GM10266 (cell line): ENCODE results near the gene RET.

Experiments used
- DNase-seq: peaks from one replicate; pipeline ENCODE4 v3.0.0; 2012; ENCODE audit errors: extremely low spot score
- CTCF ChIP-seq: IDR thresholded peaks from 2 replicates; pipeline ENCODE4 v1.5.1; 2012; ENCODE audit warnings: mild to moderate bottlenecking, low read depth; ENCODE audit not compliant: control insufficient read depth, insufficient read depth; ENCODE audit errors: missing control alignments

Gene RET

GRCh38 chr10:43078986-43079273, 2.1 kb downstream of the RET start:
- DNase-seq = peak; percentile 73
- peak; percentile 56 for TF ChIP-seq CTCF

- no peak for DNase-seq
- TF ChIP-seq CTCF = no peak
Measured at GRCh38 chr10:43079856-43080255, 3.0 kb downstream of the RET start.

- no peak for TF ChIP-seq CTCF
- DNase-seq = no peak
Measured at GRCh38 chr10:43082087-43082486, 5.2 kb downstream of the RET start.

DNA sequence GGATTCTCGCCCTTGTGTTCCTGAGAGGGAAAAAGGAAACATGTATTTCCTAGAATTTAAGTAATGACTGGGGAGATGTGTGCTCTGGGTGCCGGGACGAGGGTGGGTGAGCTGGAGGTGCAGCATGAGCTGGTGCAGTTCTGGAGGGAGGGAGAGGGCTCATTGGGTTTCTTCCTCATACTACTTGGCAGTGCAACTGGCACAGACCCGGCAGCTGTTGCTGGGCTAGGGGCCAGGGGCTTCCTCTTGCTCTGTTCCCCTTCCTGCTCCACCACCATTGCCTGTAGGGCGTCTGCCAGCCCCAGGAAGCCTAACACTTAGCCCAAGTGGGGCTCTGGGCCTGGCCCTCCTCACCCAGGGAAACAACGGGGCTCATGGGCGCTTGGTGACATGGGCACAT, 5.9 kb downstream of the RET start:
- TF ChIP-seq CTCF = no peak
- no peak for DNase-seq

DNA sequence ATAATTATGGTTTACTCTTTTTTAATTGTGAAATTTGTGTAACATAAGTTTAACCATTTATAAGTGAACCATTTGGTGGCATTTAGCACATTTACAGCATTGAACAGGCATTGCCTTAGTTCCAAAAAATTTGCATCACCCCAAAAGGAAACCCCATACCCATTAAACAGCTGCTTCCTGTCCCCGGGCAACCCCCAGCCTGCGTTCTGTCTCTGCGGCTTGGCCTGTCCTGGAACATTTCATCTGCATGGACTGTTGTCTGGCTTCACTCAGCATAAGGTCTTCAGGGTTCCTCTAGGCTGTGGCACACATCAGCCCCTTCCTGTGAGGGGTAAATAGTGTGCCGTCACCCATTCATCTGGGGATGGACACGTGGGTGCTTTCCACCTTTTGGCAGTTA, 6.9 kb downstream of the RET start:
- TF ChIP-seq CTCF = no peak
- no peak for DNase-seq

GRCh38 chr10:43084812-43085211, 7.9 kb downstream of the RET start:
- DNase-seq = no peak
- no peak for TF ChIP-seq CTCF

DNA sequence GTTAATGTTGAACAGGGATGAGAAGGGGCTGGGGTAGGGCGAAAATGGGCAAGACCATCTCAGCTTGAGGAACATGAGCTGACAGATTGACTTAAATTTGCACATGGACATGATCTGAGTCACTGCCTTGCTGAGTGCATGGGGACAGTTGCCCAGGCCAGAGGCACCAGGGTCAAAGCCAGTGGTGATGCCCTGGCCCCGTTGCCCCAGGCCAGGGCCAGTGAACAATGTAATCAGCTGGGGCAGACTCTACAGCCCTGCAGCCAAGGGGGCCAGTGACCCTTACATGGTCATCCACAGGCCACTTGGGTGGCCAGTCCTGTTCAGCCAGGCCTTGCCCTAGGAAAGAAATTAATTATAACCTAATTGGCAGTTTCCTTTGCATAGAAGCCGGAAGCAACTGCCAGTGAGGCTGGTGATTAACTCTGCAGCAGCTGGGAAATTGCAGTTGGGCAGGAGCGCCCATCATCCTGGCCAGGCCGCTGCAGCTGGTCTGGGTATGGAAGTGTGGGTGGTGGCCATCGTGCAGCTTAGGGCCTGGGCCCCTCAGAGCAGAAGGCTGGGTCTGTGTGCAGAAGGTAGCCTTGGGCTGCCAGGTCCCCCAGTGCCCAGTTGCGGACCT, 9.6 kb downstream of the RET start:
- TF ChIP-seq CTCF = no peak
- DNase-seq = no peak

GRCh38 chr10:43089519-43089918, 12.7 kb downstream of the RET start:
- TF ChIP-seq CTCF = no peak
- no peak for DNase-seq
